Astrocyte (in vitro differentiated cells and primary cell): Measurements from ENCODE around the gene RASGRP3. TPM values are rescaled to one million over a fixed set of nuclear protein-coding genes. Genes with fewer than 3 reads are reported as not detected.

ENCODE experiments used
- DNase-seq: peaks from one replicate; pipeline ENCODE4 v3.0.0-alpha.2; 2010; ENCODE audit warnings: low read depth
- FAIRE-seq: peaks from 2 replicates; lab custom pipeline; 2011; peaks lifted over from hg19 to GRCh38; lab: Jason Lieb, UNC
- H2AFZ ChIP-seq: 2 replicates; pipeline ENCODE4 v1.6.0; 2012; ENCODE audit warnings: low read depth, low read length, inconsistent platforms
- H3K27ac ChIP-seq: 2 replicates; pipeline ENCODE4 v1.5.1; 2011; ENCODE audit warnings: low read depth, low read length, inconsistent platforms
- H3K27me3 ChIP-seq: 2 replicates; pipeline ENCODE4 v1.6.0; 2011; ENCODE audit warnings: low read length, inconsistent platforms; ENCODE audit not compliant: insufficient read depth
- H3K36me3 ChIP-seq: 2 replicates; pipeline ENCODE4 v1.5.1; 2011; ENCODE audit warnings: low read length, inconsistent platforms; ENCODE audit not compliant: insufficient read depth
- H3K4me1 ChIP-seq: 2 replicates; pipeline ENCODE4 v1.5.1; 2011; ENCODE audit warnings: low read length, inconsistent platforms; ENCODE audit not compliant: insufficient read depth
- H3K4me2 ChIP-seq: 2 replicates; pipeline ENCODE4 v1.6.0; 2012; ENCODE audit warnings: low read length, inconsistent platforms
- H3K4me3 ChIP-seq: 2 replicates; pipeline ENCODE4 v1.5.1; 2011; ENCODE audit warnings: low read depth, mild to moderate bottlenecking, low read length, inconsistent platforms; ENCODE audit not compliant: insufficient read depth
- H3K79me2 ChIP-seq: 2 replicates; pipeline ENCODE4 v1.6.0; 2012; ENCODE audit warnings: mild to moderate bottlenecking, low read length, inconsistent platforms; ENCODE audit not compliant: insufficient read depth
- H3K9ac ChIP-seq: 2 replicates; pipeline ENCODE4 v1.6.0; 2012; ENCODE audit warnings: mild to moderate bottlenecking, low read length, inconsistent platforms
- H3K9me3 ChIP-seq: 2 replicates; pipeline ENCODE4 v1.5.1; 2012; ENCODE audit warnings: low read depth, mild to moderate bottlenecking, low read length, inconsistent platforms; ENCODE audit not compliant: insufficient read depth
- H4K20me1 ChIP-seq: 2 replicates; pipeline ENCODE4 v1.6.0; 2012; ENCODE audit warnings: low read length, inconsistent platforms; ENCODE audit not compliant: insufficient read depth
- H3K27ac Mint-ChIP-seq: one replicate; pipeline ENCODE4 v1.8.0; 2021; ENCODE audit warnings: mild to moderate bottlenecking, mixed read lengths; ENCODE audit not compliant: unreplicated experiment
- H3K27me3 Mint-ChIP-seq: one replicate; pipeline ENCODE4 v1.8.0; 2021; ENCODE audit warnings: low read depth, mixed read lengths; ENCODE audit not compliant: unreplicated experiment
- H3K36me3 Mint-ChIP-seq: one replicate; pipeline ENCODE4 v1.8.0; 2021; ENCODE audit warnings: low read depth, mixed read lengths; ENCODE audit not compliant: unreplicated experiment
- H3K4me1 Mint-ChIP-seq: one replicate; pipeline ENCODE4 v1.8.0; 2021; ENCODE audit warnings: low read depth, mixed read lengths; ENCODE audit not compliant: unreplicated experiment
- H3K4me3 Mint-ChIP-seq: one replicate; pipeline ENCODE4 v1.8.0; 2021; ENCODE audit warnings: mild to moderate bottlenecking, moderate library complexity, mixed read lengths; ENCODE audit not compliant: unreplicated experiment
- H3K9me3 Mint-ChIP-seq: one replicate; pipeline ENCODE4 v1.8.0; 2021; ENCODE audit warnings: mild to moderate bottlenecking, mixed read lengths; ENCODE audit not compliant: unreplicated experiment
- EZH2 ChIP-seq: IDR thresholded peaks from 2 replicates; pipeline ENCODE4 v1.6.1; 2012; ENCODE audit warnings: mild to moderate bottlenecking, low read length, inconsistent platforms; ENCODE audit not compliant: insufficient read depth
- total RNA-seq: library from RNA; stranded (reverse); gene quantifications from 2 replicates; pipeline ENCODE4 v1.2.1, GENCODE V29; 2021
- TF ChIP-seq, protein P1 (sequence below): IDR thresholded peaks from 2 replicates; pipeline ENCODE4 v1.5.1; 2011; ENCODE audit warnings: low read depth, mild to moderate bottlenecking, inconsistent platforms, low read length, moderate library complexity; ENCODE audit not compliant: insufficient read depth

Gene RASGRP3
- total RNA-seq, 1 donor from 2014 or later = 2.8 TPM

DNA sequence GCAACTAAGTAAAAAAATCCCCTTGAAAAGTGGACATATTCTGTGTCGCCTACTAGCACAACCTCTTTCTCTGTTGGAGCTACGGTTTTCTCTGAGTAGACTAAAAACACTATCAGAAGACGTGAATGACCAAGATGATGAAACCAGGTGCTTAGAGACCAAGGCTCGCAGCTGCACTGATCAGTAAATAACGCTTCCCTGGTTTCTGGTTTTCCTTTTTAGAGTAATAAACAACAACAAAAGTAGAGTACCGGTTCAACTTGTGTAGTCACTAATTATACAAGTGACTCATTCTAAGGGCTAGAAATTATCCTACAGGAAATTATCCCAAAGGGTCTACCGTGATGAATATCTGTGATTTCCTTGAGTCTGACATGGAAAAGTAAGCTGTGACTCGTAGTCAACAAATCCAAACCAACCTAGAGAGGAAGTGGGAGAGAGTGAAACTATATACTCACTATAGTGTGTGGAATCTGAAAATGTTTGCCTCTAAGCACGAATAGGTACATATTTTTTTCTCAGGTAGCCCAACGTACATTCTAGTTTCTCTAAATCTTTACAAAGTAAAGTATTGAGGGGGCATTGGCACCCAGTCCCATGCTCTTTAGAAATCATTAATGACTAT, 17.8 kb downstream of the RASGRP3 start:
- no peak for DNase-seq
- Histone ChIP-seq H3K4me1 (no peaks in the 10 kb centered on the region), H4K20me1 (no peaks in the 10 kb centered on the region), H3K27me3 (no peaks in the 10 kb centered on the region), H3K79me2 (no peaks in the 10 kb centered on the region), H3K27ac (no peak overlapping the region), H3K4me2 (no peak overlapping the region), H3K36me3 (no peaks in the 10 kb centered on the region), H2AFZ (no peak overlapping the region), H3K9me3 (no peaks in the 10 kb centered on the region), H3K9ac (no peak overlapping the region), H3K4me3 (no peak overlapping the region)
- no peaks in the 10 kb centered on the region for H3K27me3 Mint-ChIP-seq
- H3K27ac Mint-ChIP-seq = no peak overlapping the region
- no peak for FAIRE-seq
- H3K4me1 Mint-ChIP-seq = peaks cover 12% of the 10 kb centered on the region
- H3K4me3 Mint-ChIP-seq = no peak overlapping the region
- H3K9me3 Mint-ChIP-seq = no peaks in the 10 kb centered on the region
- no peaks in the 10 kb centered on the region for H3K36me3 Mint-ChIP-seq
- TF ChIP-seq EZH2 = no peak
- TF ChIP-seq, protein P1, sequence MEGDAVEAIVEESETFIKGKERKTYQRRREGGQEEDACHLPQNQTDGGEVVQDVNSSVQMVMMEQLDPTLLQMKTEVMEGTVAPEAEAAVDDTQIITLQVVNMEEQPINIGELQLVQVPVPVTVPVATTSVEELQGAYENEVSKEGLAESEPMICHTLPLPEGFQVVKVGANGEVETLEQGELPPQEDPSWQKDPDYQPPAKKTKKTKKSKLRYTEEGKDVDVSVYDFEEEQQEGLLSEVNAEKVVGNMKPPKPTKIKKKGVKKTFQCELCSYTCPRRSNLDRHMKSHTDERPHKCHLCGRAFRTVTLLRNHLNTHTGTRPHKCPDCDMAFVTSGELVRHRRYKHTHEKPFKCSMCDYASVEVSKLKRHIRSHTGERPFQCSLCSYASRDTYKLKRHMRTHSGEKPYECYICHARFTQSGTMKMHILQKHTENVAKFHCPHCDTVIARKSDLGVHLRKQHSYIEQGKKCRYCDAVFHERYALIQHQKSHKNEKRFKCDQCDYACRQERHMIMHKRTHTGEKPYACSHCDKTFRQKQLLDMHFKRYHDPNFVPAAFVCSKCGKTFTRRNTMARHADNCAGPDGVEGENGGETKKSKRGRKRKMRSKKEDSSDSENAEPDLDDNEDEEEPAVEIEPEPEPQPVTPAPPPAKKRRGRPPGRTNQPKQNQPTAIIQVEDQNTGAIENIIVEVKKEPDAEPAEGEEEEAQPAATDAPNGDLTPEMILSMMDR = no peak

- H3K4me1 ChIP-seq = no peaks in the 10 kb centered on the region
- no peak for TF ChIP-seq EZH2
- TF ChIP-seq, protein P1 = no peak
- no peaks in the 10 kb centered on the region for H3K27me3 ChIP-seq
- no peak overlapping the region for H3K27ac ChIP-seq
- Mint-ChIP-seq H3K27me3 (no peaks in the 10 kb centered on the region), H3K9me3 (no peaks in the 10 kb centered on the region), H3K4me3 (no peak overlapping the region), H3K36me3 (no peaks in the 10 kb centered on the region), H3K27ac (no peak overlapping the region), H3K4me1 (peaks cover 12% of the 10 kb centered on the region)
- no peak overlapping the region for H3K9ac ChIP-seq
- no peaks in the 10 kb centered on the region for H3K36me3 ChIP-seq
- H3K79me2 ChIP-seq = no peaks in the 10 kb centered on the region
- H4K20me1 ChIP-seq = no peaks in the 10 kb centered on the region
- H2AFZ ChIP-seq = no peak overlapping the region
- no peak overlapping the region for H3K4me2 ChIP-seq
- FAIRE-seq = no peak
- H3K4me3 ChIP-seq = no peak overlapping the region
- DNase-seq = no peak
- H3K9me3 ChIP-seq = no peaks in the 10 kb centered on the region
Measured at GRCh38 chr2:33494877-33495641, 18.6 kb downstream of the RASGRP3 start.

DNA sequence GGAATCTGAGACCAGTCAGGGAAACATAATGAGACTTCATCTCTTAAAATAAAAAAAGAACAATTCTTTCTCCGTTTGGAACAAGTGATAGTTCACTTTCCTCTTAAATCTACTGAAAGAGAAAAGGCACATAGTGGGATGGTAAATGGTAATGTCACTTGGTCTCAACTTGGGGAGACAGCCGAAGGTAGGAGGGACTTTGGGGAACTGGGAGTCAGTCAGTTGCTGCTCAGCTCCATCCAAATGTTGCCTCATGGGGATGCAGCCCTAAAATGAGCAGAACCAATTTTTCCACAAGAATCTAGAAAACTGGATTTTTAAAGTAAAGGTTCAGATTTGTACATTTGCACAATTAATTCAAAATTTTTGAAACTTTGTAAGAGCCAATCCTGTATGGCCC, 19.2 kb downstream of the RASGRP3 start:
- DNase-seq = no peak
- Mint-ChIP-seq H3K27ac (no peak overlapping the region), H3K9me3 (no peaks in the 10 kb centered on the region), H3K27me3 (no peaks in the 10 kb centered on the region), H3K4me3 (no peak overlapping the region), H3K4me1 (peaks cover 12% of the 10 kb centered on the region), H3K36me3 (no peaks in the 10 kb centered on the region)
- no peaks in the 10 kb centered on the region for H4K20me1 ChIP-seq
- no peak for FAIRE-seq
- no peaks in the 10 kb centered on the region for H3K9me3 ChIP-seq
- H3K9ac ChIP-seq = no peak overlapping the region
- TF ChIP-seq, protein P1 = no peak
- TF ChIP-seq EZH2 = no peak
- no peak overlapping the region for H2AFZ ChIP-seq
- no peak overlapping the region for H3K4me2 ChIP-seq
- no peaks in the 10 kb centered on the region for H3K36me3 ChIP-seq
- no peaks in the 10 kb centered on the region for H3K4me1 ChIP-seq
- no peak overlapping the region for H3K4me3 ChIP-seq
- no peak overlapping the region for H3K27ac ChIP-seq
- no peaks in the 10 kb centered on the region for H3K79me2 ChIP-seq
- H3K27me3 ChIP-seq = no peaks in the 10 kb centered on the region
